Measurements from ENCODE around the gene ZNF565. TPM values are rescaled to one million over a fixed set of nuclear protein-coding genes. Genes with fewer than 3 reads are reported as not detected.

The ZNF565 gene
- total and polyA plus RNA-seq, 2 of the 13 experiments (the other 11 are each of a cell fraction or from before 2014, with no cell fraction given) = 1.8 to 5.2 TPM

DNA sequence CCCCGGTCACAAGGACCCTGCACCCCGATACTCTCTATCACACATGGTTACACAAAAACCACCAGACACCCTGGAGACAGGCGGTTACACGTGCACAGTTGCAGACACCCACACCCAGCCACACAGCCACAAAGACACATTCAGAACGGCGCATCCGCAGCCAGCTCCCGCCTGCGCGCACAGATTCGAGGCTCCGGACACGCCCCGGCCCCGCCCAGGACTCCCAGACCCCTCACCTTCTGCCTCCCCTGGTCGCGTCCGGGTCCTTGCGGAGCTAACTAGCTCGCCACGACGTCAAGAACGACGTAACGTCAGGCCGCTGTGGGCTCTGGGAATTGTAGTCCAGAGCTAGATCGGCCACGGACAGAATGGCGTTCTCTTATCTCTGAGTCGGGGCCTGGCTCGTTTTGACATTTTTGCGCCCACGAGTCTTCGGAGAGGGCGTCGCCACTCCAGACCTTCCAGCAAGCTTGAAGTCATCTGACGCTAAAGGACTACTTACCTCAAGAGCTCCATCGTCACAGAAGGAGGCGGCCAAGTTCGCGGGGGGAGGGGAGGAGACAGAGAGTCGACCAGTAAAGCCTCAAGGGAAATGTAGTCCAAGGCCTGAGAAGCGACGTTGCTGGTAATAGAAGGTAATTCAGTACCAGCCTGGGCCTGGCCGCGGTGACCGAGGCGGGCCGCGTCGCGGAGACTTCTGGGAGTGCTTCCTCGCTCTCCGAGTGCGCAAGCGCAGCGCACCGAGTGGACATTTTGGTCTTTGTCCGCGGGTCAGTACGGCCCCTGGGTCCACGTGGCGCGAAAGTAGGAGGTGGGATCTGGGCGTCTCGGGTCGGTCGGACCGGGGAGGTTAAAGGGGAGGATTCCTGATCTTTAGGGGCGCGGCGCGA, at the start of gene ZNF565, which contains the start of gene ZNF146 (continued):
- TF ChIP-seq ZBTB37 (CRISPR knock-in tag; IDR thresholded peaks at IDR 0.05) (no peak), PAX8 (CRISPR knock-in tag; IDR thresholded peaks at IDR 0.05; ENCODE audit: borderline replicate concordance) (0 out of 2 replicates have a peak, but pooled peaks have one; percentile 58), PCBP1 (IDR thresholded peaks at IDR 0.05; ENCODE audit: borderline replicate concordance, low read depth, low read length) (peak; percentile 6), ZNF468 (CRISPR knock-in tag; IDR thresholded peaks at IDR 0.05) (0 out of 2 replicates have a peak, but pooled peaks have one; percentile 38), HMG20A (CRISPR knock-in tag; IDR thresholded peaks at IDR 0.05; ENCODE audit: borderline replicate concordance) (no peak), ZNF644 (CRISPR knock-in tag; IDR thresholded peaks at IDR 0.05; ENCODE audit: low read depth) (no peak), ZNF574 (CRISPR knock-in tag; IDR thresholded peaks at IDR 0.05) (peak; percentile 88)
- TF ChIP-seq, protein P1, sequence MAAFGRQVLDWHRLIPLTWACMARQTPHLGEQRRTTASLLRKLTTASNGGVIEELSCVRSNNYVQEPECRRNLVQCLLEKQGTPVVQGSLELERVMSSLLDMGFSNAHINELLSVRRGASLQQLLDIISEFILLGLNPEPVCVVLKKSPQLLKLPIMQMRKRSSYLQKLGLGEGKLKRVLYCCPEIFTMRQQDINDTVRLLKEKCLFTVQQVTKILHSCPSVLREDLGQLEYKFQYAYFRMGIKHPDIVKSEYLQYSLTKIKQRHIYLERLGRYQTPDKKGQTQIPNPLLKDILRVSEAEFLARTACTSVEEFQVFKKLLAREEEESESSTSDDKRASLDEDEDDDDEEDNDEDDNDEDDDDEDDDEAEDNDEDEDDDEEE (CRISPR knock-in tag; IDR thresholded peaks at IDR 0.05) = peak; percentile 49; the same call in 1 of the 2 replicates
- TF ChIP-seq, protein P2, sequence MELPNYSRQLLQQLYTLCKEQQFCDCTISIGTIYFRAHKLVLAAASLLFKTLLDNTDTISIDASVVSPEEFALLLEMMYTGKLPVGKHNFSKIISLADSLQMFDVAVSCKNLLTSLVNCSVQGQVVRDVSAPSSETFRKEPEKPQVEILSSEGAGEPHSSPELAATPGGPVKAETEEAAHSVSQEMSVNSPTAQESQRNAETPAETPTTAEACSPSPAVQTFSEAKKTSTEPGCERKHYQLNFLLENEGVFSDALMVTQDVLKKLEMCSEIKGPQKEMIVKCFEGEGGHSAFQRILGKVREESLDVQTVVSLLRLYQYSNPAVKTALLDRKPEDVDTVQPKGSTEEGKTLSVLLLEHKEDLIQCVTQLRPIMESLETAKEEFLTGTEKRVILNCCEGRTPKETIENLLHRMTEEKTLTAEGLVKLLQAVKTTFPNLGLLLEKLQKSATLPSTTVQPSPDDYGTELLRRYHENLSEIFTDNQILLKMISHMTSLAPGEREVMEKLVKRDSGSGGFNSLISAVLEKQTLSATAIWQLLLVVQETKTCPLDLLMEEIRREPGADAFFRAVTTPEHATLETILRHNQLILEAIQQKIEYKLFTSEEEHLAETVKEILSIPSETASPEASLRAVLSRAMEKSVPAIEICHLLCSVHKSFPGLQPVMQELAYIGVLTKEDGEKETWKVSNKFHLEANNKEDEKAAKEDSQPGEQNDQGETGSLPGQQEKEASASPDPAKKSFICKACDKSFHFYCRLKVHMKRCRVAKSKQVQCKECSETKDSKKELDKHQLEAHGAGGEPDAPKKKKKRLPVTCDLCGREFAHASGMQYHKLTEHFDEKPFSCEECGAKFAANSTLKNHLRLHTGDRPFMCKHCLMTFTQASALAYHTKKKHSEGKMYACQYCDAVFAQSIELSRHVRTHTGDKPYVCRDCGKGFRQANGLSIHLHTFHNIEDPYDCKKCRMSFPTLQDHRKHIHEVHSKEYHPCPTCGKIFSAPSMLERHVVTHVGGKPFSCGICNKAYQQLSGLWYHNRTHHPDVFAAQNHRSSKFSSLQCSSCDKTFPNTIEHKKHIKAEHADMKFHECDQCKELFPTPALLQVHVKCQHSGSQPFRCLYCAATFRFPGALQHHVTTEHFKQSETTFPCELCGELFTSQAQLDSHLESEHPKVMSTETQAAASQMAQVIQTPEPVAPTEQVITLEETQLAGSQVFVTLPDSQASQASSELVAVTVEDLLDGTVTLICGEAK (IDR thresholded peaks at IDR 0.05) = no peak
- TF ChIP-seq, protein P2 (CRISPR knock-in tag; IDR thresholded peaks at IDR 0.05) = peak; percentile 63
- TF ChIP-seq, protein P3, sequence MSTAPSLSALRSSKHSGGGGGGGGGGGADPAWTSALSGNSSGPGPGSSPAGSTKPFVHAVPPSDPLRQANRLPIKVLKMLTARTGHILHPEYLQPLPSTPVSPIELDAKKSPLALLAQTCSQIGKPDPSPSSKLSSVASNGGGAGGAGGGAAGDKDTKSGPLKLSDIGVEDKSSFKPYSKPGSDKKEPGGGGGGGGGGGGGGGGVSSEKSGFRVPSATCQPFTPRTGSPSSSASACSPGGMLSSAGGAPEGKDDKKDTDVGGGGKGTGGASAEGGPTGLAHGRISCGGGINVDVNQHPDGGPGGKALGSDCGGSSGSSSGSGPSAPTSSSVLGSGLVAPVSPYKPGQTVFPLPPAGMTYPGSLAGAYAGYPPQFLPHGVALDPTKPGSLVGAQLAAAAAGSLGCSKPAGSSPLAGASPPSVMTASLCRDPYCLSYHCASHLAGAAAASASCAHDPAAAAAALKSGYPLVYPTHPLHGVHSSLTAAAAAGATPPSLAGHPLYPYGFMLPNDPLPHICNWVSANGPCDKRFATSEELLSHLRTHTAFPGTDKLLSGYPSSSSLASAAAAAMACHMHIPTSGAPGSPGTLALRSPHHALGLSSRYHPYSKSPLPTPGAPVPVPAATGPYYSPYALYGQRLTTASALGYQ (CRISPR knock-in tag; IDR thresholded peaks at IDR 0.05) = peak; percentile 49

Measured in HepG2 (cell line).